Body of pancreas (tissue), 4 donors: ENCODE measurements around the gene SNRPB2.

ENCODE experiments used
- CTCF ChIP-seq, 7 experiments: fragments of 450-650 bp in 4 of 7; fragments of 200-600 bp in 3 of 7; sonication (generic) in 3 of 7; IDR thresholded peaks; one replicate each; pipeline ENCODE4 v1.5.1; 2016 to 2019; ENCODE audit warnings: antibody characterized with exemption in 7 of 7
- POLR2A ChIP-seq, 3 donors: fragments of 450-650 bp; IDR thresholded peaks; one replicate each; pipeline ENCODE4 v1.6.1; 2016; ENCODE audit warnings: antibody characterized with exemption in 3 of 3, mild to moderate bottlenecking in 2 of 3

GRCh38 chr20:16747291-16747811 is 17.5 kb downstream of the SNRPB2 start:
- TF ChIP-seq CTCF (IDR thresholded peaks at IDR 0.05) (no peak), POLR2A (IDR thresholded peaks at IDR 0.05) (no peak)
